ENCODE results near the gene IPO4.
A peak's percentile ranks its signal among the peaks of the same experiment; 100 is the strongest.

IPO4 gene

GRCh38 chr14:24162093-24162492, 26.5 kb downstream of the IPO4 start:
- in situ Hi-C loops (cut with MboI; ENCODE audit: low sequenced_read_pairs, unreplicated experiment), result no loop called here
- DNase-seq (ENCODE audit: low spot score), result no peak
- TF ChIP-seq CTCF (IDR thresholded peaks at IDR 0.05; ENCODE audit: borderline replicate concordance, control extremely low read depth, extremely low read depth, insufficient read depth, missing control alignments), result no peak

- peak; percentile 80 for TF ChIP-seq CTCF (IDR thresholded peaks at IDR 0.05; ENCODE audit: borderline replicate concordance, control extremely low read depth, extremely low read depth, insufficient read depth, missing control alignments)
- DNase-seq (ENCODE audit: low spot score), result peak; percentile 95
- in situ Hi-C loops (cut with MboI; ENCODE audit: low sequenced_read_pairs, unreplicated experiment), result no loop called here
These were observed 27.5 kb downstream of the IPO4 start, which contains the start of gene IRF9 for GRCh38 chr14:24160850-24161804. IRF9 (plus strand) TSS chr14:24161265; CDS start chr14:24162145, 880 bp downstream.

- TF ChIP-seq CTCF (IDR thresholded peaks at IDR 0.05; ENCODE audit: borderline replicate concordance, control extremely low read depth, extremely low read depth, insufficient read depth, missing control alignments), result no peak
- in situ Hi-C loops (cut with MboI; ENCODE audit: low sequenced_read_pairs, unreplicated experiment), result no loop called here
These were observed 28.1 kb downstream of the IPO4 start for GRCh38 chr14:24160499-24160849.

GRCh38 chr14:24159777-24160498, 28.7 kb downstream of the IPO4 start:
- no peak for DNase-seq (ENCODE audit: low spot score)
- in situ Hi-C loops (cut with MboI; ENCODE audit: low sequenced_read_pairs, unreplicated experiment), result no loop called here
- no peak for TF ChIP-seq CTCF (IDR thresholded peaks at IDR 0.05; ENCODE audit: borderline replicate concordance, control extremely low read depth, extremely low read depth, insufficient read depth, missing control alignments)

More at GRCh38 chr14:24160499-24160849, 28.1 kb downstream of the IPO4 start:
- DNase-seq (ENCODE audit: low spot score), result no peak

GRCh38 chr14:24157331-24157730, 31.3 kb downstream of the IPO4 start:
- no peak for TF ChIP-seq CTCF (IDR thresholded peaks at IDR 0.05; ENCODE audit: borderline replicate concordance, control extremely low read depth, extremely low read depth, insufficient read depth, missing control alignments)
- in situ Hi-C loops (cut with MboI; ENCODE audit: low sequenced_read_pairs, unreplicated experiment), result no loop called here
- no peak for DNase-seq (ENCODE audit: low spot score)

- in situ Hi-C loops (cut with MboI; ENCODE audit: low sequenced_read_pairs, unreplicated experiment), result no loop called here
- TF ChIP-seq CTCF (IDR thresholded peaks at IDR 0.05; ENCODE audit: borderline replicate concordance, control extremely low read depth, extremely low read depth, insufficient read depth, missing control alignments), result no peak
- no peak for DNase-seq (ENCODE audit: low spot score)
These were observed 31.8 kb downstream of the IPO4 start for GRCh38 chr14:24156840-24157239.

Measured in GM13976 (cell line).